ENCODE measurements around the gene CD33.
"Not testable (repeated sequence)": the region's sequence is repeated elsewhere in the genome, so short reads cannot be mapped to it uniquely, and the experiment has no call there.

CD33 gene

DNA sequence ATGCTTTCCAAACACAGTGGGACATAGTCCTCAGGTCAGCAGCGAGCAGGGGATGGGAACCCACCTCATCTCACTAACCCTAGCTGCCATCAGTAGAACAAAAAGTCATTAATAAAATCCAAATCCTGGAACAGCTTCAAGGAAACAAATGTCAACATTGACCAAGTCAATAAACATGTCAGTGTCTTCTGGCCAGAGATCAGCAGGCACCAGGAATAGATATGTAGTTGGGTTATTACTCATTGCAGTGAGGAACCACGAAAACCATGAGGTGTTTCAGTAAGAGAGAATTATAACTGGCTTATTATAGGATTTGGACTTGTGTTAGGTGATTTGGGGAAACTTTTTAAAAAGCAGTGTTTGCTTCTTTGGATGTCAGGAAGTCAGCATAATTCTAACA, 17.1 kb upstream of the CD33 start:
- no peak overlapping the region for H3K4me3 ChIP-seq (ENCODE audit: low read length)
- TF ChIP-seq, protein P1, sequence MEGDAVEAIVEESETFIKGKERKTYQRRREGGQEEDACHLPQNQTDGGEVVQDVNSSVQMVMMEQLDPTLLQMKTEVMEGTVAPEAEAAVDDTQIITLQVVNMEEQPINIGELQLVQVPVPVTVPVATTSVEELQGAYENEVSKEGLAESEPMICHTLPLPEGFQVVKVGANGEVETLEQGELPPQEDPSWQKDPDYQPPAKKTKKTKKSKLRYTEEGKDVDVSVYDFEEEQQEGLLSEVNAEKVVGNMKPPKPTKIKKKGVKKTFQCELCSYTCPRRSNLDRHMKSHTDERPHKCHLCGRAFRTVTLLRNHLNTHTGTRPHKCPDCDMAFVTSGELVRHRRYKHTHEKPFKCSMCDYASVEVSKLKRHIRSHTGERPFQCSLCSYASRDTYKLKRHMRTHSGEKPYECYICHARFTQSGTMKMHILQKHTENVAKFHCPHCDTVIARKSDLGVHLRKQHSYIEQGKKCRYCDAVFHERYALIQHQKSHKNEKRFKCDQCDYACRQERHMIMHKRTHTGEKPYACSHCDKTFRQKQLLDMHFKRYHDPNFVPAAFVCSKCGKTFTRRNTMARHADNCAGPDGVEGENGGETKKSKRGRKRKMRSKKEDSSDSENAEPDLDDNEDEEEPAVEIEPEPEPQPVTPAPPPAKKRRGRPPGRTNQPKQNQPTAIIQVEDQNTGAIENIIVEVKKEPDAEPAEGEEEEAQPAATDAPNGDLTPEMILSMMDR (IDR thresholded peaks at IDR 0.05; ENCODE audit: insufficient read depth, low read depth, low read length, missing control alignments) = no peak

GRCh38 chr19:51210191-51210784, 14.6 kb upstream of the CD33 start:
- DNase-seq (ENCODE audit: low read depth) = no peak
- H3K4me3 ChIP-seq (ENCODE audit: low read length) = no peak overlapping the region
- TF ChIP-seq, protein P1 (IDR thresholded peaks at IDR 0.05; ENCODE audit: insufficient read depth, low read depth, low read length, missing control alignments) = no peak

More for the DNA sequence above, 17.1 kb upstream of the CD33 start:
- no peak for DNase-seq (ENCODE audit: low read depth)

GRCh38 chr19:51210874-51211361, 14.0 kb upstream of the CD33 start:
- H3K4me3 ChIP-seq (ENCODE audit: low read length); DNase-seq (ENCODE audit: low read depth): not testable (repeated sequence)

GRCh38 chr19:51211833-51212232, 13.0 kb upstream of the CD33 start:
- no peak overlapping the region for H3K4me3 ChIP-seq (ENCODE audit: low read length)
- TF ChIP-seq, protein P1 (IDR thresholded peaks at IDR 0.05; ENCODE audit: insufficient read depth, low read depth, low read length, missing control alignments) = no peak
- no peak for DNase-seq (ENCODE audit: low read depth)

GRCh38 chr19:51219307-51219706, 5.6 kb upstream of the CD33 start:
- TF ChIP-seq, protein P1 (IDR thresholded peaks at IDR 0.05; ENCODE audit: insufficient read depth, low read depth, low read length, missing control alignments) = no peak
- no peak overlapping the region for H3K4me3 ChIP-seq (ENCODE audit: low read length)
- no peak for DNase-seq (ENCODE audit: low read depth)

DNA sequence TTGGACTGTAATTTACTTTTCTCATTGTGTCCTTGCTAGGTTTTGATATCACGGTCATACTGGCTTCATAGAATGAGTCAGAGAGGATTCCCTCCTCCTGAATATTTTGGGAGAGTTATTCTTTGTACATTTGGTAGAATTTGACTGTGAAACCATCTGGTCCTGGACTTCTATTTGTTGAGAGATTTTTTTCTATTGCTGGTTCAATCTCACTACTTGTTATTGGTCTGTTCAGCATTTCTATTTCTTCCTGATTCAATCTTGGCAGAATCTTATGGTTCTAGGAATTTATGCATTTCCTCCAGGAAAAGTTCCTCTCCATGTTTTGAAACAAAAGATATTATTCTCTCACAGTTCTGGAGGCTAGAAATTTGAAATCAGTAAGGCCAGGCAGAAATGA, 4.9 kb upstream of the CD33 start:
- TF ChIP-seq, protein P1 (IDR thresholded peaks at IDR 0.05; ENCODE audit: insufficient read depth, low read depth, low read length, missing control alignments) = no peak
- H3K4me3 ChIP-seq (ENCODE audit: low read length) = no peak overlapping the region
- no peak for DNase-seq (ENCODE audit: low read depth)

- no peak overlapping the region for H3K4me3 ChIP-seq (ENCODE audit: low read length)
- DNase-seq (ENCODE audit: low read depth) = no peak
- TF ChIP-seq, protein P1 (IDR thresholded peaks at IDR 0.05; ENCODE audit: insufficient read depth, low read depth, low read length, missing control alignments) = no peak
These were observed 3.9 kb upstream of the CD33 start for GRCh38 chr19:51220996-51221395.
